Stimulated activated CD8-positive, alpha-beta memory T cell treated with anti-CD3 and anti-CD28 coated beads, Interleukin-4, amount 100 ng/mL, for 24 hours (primary cell): Measurements from ENCODE around the gene MRM2.

Experiments
- DNase-seq: peaks from one replicate; pipeline ENCODE4 v3.0.0-alpha.2; 2020; ENCODE audit warnings: low read depth

MRM2 gene

GRCh38 chr7:2247141-2247995 is 5.4 kb upstream of the MRM2 start:
- DNase-seq = no peak

DNA sequence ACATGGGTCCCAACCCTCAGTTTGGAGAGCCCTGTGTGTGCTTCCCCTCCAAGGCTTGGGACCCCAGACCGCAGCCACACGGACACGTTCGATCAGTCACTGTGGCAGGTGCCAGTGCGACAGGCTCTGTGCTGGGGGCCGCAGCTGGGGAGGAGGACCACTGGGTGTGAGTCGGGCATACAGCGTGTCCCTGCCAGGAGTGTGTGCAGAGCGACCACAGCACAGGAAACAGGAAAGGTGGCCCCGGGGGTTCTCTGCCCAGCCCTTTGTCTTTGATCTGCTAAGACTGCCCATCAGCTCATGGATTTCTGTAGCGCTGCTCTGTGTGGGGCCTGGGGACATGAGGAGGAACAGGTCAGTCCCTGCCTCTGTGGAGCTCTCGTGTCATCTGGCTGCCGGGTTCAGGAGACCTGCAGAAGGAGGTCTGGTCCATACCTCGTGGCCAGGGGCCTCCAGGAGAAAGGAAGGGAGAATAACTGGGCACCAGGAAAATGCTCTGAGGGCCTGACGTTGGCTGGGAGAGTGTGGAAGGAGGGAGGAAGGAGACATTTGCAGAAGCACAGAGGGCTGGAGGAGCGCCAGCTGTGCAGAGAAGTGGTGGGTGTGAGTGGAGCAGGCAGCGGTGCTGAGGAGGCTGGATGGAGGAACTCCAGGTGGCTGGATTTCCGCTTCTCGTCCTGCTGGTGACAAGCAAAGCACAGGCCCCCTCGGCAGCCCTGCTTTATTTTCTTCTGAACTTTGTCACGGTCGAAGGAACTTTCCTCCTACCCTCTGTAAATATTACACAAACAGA is 4.1 kb upstream of the MRM2 start:
- no peak for DNase-seq

DNA sequence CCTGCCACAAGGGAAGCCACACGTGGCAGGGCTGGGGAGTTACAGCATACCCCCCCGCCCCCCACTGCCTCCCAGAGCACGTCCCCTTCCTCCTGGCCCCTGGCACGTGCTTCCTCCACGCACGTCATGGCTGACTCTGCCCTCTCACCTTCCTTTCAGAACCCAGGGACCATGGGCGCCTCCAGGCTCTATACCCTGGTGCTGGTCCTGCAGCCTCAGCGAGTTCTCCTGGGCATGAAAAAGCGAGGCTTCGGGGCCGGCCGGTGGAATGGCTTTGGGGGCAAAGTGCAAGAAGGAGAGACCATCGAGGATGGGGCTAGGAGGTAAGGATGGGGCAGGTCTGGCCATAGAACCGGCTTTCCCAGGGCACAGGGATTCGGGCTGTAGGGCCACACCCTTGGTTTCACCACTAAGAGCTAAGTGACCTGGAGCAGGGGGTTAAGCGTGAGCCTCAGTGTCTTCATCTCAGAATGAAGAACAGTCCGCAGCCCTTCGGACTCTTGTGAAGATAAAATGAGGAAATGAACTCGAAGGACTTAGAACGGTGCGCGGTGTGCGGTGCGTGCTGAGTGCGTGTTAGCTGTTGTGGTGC is 2.5 kb upstream of the MRM2 start:
- DNase-seq = no peak

DNA sequence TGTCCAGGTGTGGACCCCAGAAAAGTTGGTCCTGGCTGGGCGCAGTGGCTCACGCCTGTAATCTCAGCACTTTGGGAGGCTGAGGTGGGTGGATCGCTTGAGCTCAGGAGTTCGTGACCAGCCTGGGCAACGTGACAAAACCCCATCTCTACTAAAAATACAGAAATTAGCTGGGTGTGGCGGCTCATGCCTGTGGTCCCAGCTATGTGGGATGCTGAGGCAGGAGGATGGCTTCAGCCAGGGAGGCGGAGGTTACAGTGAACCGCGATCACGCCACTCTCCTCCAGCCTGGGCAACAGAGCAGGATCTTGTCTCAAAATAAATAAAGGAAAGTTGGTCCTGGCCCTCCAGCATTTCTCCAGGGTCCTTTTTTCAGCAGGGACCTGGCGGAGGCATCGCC is 1.5 kb upstream of the MRM2 start:
- DNase-seq = no peak

DNA sequence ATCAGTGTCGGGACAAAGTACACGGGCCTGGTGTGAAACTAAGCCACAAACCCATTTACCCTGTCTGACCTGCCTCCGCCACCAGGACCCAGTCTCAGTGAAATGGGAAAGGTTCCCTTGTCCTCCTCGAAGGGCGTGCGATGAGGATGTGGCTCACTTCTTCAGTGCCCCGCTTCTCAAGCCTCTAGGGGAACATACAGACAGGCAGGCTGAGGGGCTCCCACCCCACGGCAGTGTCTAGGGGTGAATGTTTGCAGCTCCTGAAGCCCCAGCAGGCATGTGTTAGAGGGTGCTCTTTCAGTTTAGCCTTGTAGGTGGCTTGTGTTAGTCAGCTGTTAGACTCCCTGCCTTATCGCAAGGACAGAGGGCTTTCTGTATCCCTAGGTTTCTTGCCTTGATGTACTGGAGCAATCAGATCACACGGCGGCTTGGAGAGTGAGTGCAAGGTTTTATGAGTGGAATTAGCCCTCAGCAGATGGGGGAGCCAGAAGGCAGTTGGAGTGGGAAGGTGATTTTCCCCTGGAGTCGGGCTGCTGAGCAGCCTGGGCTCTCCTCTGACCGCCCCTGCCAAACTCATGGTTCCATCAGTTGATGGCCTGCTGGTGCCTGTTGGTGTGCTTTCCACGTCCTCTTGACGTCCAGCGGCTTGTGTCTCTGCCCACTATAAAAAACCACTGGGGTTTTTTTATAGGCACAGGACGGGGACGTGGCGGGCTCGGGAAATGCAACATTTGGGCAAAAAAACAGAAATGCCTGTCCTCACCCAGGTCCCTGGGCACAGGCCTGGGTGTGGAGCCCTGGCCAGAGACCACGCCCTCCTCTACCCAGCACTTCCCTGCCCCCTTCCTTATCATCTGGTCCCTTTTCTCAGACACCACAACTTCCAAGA is 780 bp upstream of the MRM2 start:
- DNase-seq = no peak

DNA sequence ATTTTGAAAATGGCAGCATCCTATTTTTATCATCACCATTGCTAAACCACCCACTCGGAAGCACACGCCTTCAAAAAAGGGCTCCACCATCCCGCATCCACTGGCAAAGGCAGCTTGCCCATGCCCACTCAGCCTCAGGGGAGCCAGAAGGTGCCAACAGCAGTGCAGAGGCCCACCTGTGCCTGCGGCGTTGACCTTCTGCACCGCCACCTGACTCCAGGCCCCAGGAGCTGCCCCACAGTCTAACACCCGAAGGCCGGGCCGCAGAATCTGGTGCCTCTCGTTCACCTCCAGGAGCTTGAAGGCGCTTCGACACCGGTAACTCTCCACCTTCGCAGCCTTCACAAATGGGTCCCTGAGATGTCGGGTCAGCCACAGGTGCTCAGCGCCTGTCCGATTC is 2.8 kb downstream of the MRM2 start:
- DNase-seq = no peak

DNA sequence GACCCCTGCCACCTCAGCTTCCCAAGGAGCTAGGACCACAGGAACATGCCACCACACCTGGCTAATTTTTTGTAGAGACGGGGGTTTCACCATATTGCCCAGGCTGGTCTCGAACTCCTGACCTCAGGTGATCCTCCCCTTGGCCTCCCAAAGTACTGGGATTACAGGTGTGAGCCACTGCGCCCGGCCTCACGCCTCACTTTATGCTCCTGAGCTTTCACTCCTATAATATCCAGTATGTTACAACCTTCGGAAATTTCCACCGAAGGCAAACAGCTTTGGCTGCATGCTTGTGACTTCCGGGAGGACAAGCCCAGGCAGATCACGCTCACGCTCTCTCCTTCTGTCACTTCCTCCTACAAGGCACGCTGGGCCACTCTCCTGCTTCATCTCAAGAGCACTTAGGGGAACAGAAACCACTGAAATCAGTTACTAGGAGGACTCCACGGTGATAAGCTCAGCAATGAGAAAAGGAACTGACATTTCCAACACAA is 4.8 kb downstream of the MRM2 start:
- no peak for DNase-seq

DNA sequence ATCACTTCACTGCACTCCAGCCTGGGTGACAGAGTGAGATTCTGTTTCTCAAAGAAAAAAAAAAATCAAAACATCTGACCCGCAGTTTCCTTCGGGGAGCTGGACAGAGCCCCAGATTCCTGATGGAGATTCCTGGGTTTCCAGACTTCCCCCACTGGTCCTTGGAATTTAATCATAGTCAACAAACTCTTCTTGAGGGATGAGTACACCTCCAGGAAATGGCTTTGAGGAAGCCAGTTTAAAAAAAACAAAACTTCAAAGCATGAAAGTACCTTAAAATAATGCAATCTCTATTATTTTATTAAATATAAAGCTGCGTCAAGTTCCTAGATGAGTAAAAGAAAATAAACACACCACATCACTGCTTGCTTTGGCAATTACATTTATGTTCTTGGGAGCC is 8.1 kb downstream of the MRM2 start:
- DNase-seq = no peak

DNA sequence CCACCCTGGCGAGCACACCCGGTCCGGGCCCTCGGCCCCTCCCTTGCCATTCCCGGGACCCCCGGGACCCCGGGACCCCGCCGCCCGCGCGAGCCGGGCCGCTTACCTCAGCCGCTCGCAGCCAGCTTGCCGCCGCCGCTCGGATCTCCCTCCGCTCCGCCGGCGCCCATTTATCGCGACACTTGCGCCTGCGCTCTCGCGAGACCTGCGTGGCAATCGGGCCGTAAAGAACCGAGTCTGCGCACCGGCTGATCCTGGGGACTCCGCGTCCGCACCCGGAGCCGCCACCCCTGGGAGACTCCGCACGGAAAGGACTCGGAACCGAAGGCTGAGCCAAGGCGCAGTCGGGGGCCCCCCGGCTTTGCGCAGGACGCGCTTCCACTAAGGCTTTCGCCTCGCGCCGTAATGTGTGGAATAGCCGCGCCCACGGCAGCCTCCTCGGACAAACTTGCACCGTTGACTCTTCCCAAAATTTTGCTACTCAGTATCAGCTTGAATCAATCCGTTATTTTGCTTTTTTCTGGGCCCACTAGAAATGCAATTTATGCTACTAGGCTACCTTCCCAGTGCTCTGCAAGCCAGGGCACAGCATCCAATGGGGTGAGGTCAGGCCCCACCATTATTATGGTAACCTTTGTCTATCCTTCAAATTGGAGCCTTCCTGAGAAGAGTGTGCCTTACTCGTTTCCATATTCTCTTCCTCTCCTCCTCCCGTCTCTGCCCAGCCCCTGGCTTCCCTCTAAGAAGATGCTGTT is 9.1 kb downstream of the MRM2 start, which contains the start of gene MAD1L1:
MAD1L1 (minus strand) TSS at position 180 of the 755 bp plus-strand sequence. CDS start 2,812 bp downstream, outside the sequence.
- DNase-seq = peak; percentile 78

- DNase-seq = no peak
Observed at GRCh38 chr7:2231992-2232765, 9.8 kb downstream of the MRM2 start.

- no peak for DNase-seq
Observed at GRCh38 chr7:2230882-2231281, 11.1 kb downstream of the MRM2 start.

GRCh38 chr7:2230226-2230625 is 11.8 kb downstream of the MRM2 start:
- no peak for DNase-seq

- no peak for DNase-seq
Observed at GRCh38 chr7:2229467-2229866, 12.5 kb downstream of the MRM2 start.

GRCh38 chr7:2228921-2229320 is 13.1 kb downstream of the MRM2 start:
- no peak for DNase-seq

- no peak for DNase-seq
Observed at GRCh38 chr7:2227699-2228098, 14.3 kb downstream of the MRM2 start.

- no peak for DNase-seq
Observed at GRCh38 chr7:2225830-2226229, 16.2 kb downstream of the MRM2 start.

- no peak for DNase-seq
Observed at GRCh38 chr7:2225336-2225735, 16.7 kb downstream of the MRM2 start.

- no peak for DNase-seq
Observed at GRCh38 chr7:2224934-2225333, 17.1 kb downstream of the MRM2 start.

DNA sequence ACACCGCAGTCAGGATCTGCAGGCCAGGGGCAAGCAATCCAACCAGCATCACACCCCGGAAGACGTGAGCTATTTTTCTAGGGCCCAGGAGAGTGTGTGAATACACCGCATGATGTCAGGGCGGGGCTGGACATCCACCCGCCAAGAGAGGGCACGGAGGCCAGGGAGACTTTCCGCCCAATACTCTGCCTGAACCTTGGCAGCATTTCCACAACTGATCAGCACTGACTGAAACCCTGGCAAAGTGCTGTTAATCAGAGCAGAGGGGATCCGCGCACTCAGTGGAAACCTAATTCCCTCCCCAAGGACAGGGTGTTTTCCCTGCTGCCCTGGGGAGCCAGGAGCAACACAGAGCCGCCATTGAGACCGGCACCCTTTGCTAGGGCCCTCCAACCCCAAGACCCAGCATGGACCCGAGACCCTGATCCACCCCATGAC is 17.5 kb downstream of the MRM2 start:
- DNase-seq = no peak

DNA sequence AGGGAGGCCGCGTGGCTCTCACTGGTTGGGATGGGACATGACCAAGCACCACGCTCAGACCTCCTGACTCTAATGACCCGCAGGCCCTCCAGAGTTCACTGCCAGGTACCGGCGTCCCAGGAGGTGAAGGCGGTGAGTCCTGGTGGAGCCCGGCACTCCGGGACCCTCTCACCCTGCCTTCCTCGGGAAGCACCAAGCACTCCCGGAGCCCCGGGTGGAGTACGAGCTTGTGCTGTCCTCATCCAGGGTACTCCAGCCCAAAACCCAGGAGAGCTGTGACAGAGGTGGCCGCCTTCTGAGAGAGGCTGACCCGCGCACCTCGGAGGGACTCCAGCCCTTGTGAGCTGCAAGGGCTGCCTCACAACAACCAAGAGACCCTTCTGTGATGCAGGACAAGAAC is 18.7 kb downstream of the MRM2 start:
- DNase-seq = no peak
